ENCODE measurements around the gene UST. TPM values are rescaled to one million over a fixed set of nuclear protein-coding genes. Genes with fewer than 3 reads are reported as not detected.

UST gene
- total RNA-seq, 1 donor from 2014 or later: 33.3 TPM

DNA sequence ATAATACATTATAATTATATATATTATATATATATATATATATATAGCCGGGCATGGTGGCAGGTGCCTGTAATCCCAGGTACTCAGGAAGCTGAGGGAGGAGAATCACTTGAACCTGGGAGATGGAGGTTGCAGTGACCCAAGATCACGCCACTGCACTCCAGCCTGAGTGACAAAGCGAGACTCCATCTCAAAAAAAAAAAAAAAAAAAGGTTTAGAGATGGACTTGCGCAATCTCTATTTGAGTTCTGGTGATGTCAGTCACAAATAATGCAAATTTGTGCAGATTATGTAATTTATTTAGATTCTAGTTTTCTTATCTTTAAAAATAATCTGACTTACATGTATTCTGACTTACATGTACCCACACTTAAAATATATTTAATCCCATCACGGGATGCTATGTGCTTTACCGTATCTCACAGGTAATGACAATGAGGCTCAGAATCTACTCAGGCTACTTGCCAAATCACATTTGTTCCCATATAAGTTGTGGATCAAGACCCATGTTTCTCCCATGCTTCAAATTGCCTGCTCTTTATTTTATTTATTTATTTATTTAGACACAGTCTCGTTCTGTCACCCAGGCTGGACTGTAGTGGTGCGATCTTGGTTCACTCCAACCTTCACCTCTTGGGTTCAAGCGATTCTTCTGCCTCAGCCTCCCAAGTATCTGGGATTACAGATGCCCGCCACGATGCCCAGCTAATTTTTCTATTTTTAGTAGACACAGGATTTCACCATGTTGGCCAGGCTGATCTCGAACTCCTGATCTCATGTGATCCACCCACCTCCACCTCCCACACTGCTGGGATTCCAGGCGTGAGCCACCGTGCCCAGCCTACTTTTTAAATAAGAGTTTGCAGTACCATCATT is 7.6 kb upstream of the UST start:
- Mint-ChIP-seq H3K27me3 (ENCODE audit: insufficient read depth, low read depth) (peaks cover 3% of the 10 kb centered on the region), H3K36me3 (no peaks in the 10 kb centered on the region), H3K4me1 (peaks cover 14% of the 10 kb centered on the region), H3K27ac (no peak overlapping the region), H3K4me3 (no peak overlapping the region), H3K9me3 (no peaks in the 10 kb centered on the region)
- H3K79me2 ChIP-seq (ENCODE audit: low read depth): no peaks in the 10 kb centered on the region
- H4K20me1 ChIP-seq (ENCODE audit: low read depth): no peaks in the 10 kb centered on the region
- no peak overlapping the region for H3K9ac ChIP-seq
- H3K9me3 ChIP-seq (ENCODE audit: low read depth): no peaks in the 10 kb centered on the region
- H3F3A ChIP-seq (ENCODE audit: low read depth): peaks cover 10% of the 10 kb centered on the region
- TF ChIP-seq, protein P1, sequence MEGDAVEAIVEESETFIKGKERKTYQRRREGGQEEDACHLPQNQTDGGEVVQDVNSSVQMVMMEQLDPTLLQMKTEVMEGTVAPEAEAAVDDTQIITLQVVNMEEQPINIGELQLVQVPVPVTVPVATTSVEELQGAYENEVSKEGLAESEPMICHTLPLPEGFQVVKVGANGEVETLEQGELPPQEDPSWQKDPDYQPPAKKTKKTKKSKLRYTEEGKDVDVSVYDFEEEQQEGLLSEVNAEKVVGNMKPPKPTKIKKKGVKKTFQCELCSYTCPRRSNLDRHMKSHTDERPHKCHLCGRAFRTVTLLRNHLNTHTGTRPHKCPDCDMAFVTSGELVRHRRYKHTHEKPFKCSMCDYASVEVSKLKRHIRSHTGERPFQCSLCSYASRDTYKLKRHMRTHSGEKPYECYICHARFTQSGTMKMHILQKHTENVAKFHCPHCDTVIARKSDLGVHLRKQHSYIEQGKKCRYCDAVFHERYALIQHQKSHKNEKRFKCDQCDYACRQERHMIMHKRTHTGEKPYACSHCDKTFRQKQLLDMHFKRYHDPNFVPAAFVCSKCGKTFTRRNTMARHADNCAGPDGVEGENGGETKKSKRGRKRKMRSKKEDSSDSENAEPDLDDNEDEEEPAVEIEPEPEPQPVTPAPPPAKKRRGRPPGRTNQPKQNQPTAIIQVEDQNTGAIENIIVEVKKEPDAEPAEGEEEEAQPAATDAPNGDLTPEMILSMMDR (IDR thresholded peaks at IDR 0.05): no peak
- TF ChIP-seq EZH2phosphoT487 (IDR thresholded peaks at IDR 0.05) (no peak), EZH2 (IDR thresholded peaks at IDR 0.05) (no peak)
- H2AFZ ChIP-seq (replicated peaks): no peak overlapping the region
- no peak overlapping the region for H3K4me2 ChIP-seq
- DNase-seq (ENCODE audit: low spot score): no peak
- no peaks in the 10 kb centered on the region for H3K4me1 ChIP-seq
- H3K27ac ChIP-seq: no peak overlapping the region
- no peaks in the 10 kb centered on the region for H3K27me3 ChIP-seq
- no peaks in the 10 kb centered on the region for H3K36me3 ChIP-seq
- H3K4me3 ChIP-seq: no peak overlapping the region

DNA sequence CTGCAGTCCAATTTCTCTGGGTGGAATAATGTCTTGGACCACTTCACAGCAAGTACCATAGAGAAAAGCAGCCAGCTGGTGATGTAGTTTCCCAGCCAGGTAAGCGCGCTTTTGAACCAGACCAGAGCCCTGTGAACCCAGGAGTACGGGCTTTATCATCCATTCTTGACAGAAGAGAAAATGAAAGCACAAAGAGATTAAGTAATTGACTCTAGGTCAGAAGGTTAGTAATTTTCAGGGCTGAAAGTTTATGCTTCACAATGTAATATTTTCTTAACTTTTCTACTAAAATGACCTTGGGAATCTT is 7.1 kb upstream of the UST start:
- Mint-ChIP-seq H3K9me3 (no peaks in the 10 kb centered on the region), H3K4me1 (peaks cover 18% of the 10 kb centered on the region), H3K27ac (no peak overlapping the region), H3K36me3 (no peaks in the 10 kb centered on the region), H3K4me3 (no peak overlapping the region), H3K27me3 (ENCODE audit: insufficient read depth, low read depth) (peaks cover 3% of the 10 kb centered on the region)
- Histone ChIP-seq H3K4me1 (no peaks in the 10 kb centered on the region), H3K4me3 (no peak overlapping the region), H2AFZ (replicated peaks) (no peak overlapping the region), H3K4me2 (no peak overlapping the region), H3K9ac (no peak overlapping the region), H3K27ac (no peak overlapping the region), H3K9me3 (ENCODE audit: low read depth) (no peaks in the 10 kb centered on the region), H3K27me3 (no peaks in the 10 kb centered on the region), H4K20me1 (ENCODE audit: low read depth) (no peaks in the 10 kb centered on the region), H3K79me2 (ENCODE audit: low read depth) (no peaks in the 10 kb centered on the region), H3K36me3 (no peaks in the 10 kb centered on the region), H3F3A (ENCODE audit: low read depth) (peaks cover 10% of the 10 kb centered on the region)
- DNase-seq (ENCODE audit: low spot score): no peak
- no peak for TF ChIP-seq EZH2 (IDR thresholded peaks at IDR 0.05)
- no peak for TF ChIP-seq EZH2phosphoT487 (IDR thresholded peaks at IDR 0.05)
- TF ChIP-seq, protein P1 (IDR thresholded peaks at IDR 0.05): no peak

DNA sequence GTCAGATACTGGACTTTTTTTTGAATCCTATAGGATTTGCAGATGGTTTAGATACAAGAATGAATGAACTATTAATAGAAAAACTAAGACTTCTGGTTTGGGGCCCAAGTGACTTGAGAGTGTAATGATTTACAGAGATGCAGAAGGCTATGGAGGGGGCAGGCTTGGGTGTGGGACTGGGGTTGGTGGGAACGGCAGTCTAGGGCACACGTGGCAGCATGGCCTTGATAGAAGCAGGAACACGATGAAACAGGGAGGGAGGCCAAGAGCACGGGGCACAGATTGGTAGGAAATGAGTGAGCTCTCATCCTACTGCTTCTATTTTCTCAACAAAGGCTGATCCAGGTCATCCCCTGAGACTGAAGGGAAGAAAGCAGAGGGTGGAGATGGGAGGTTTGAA is 3.4 kb upstream of the UST start:
- H3K36me3 Mint-ChIP-seq: no peaks in the 10 kb centered on the region
- H3K27me3 Mint-ChIP-seq (ENCODE audit: insufficient read depth, low read depth): peaks cover 4% of the 10 kb centered on the region
- H2AFZ ChIP-seq (replicated peaks): no peak overlapping the region
- H3K27ac Mint-ChIP-seq: no peak overlapping the region
- H3F3A ChIP-seq (ENCODE audit: low read depth): peaks cover 18% of the 10 kb centered on the region
- DNase-seq (ENCODE audit: low spot score): no peak
- no peaks in the 10 kb centered on the region for H3K36me3 ChIP-seq
- H3K4me1 ChIP-seq: peaks cover 7% of the 10 kb centered on the region
- TF ChIP-seq, protein P1 (IDR thresholded peaks at IDR 0.05): no peak
- H3K9me3 Mint-ChIP-seq: no peaks in the 10 kb centered on the region
- H3K4me1 Mint-ChIP-seq: peaks cover 34% of the 10 kb centered on the region
- no peak overlapping the region for H3K9ac ChIP-seq
- no peaks in the 10 kb centered on the region for H3K27me3 ChIP-seq
- peaks cover 9% of the 10 kb centered on the region for H4K20me1 ChIP-seq (ENCODE audit: low read depth)
- no peak overlapping the region for H3K4me3 ChIP-seq
- H3K9me3 ChIP-seq (ENCODE audit: low read depth): no peaks in the 10 kb centered on the region
- peaks cover 13% of the 10 kb centered on the region for H3K79me2 ChIP-seq (ENCODE audit: low read depth)
- H3K4me3 Mint-ChIP-seq: no peak overlapping the region
- no peak overlapping the region for H3K27ac ChIP-seq
- no peak overlapping the region for H3K4me2 ChIP-seq
